Nephron progenitor cell (in vitro differentiated cells): Measurements from ENCODE around the gene NUP54.

Experiments
- DNase-seq: peaks from one replicate; pipeline ENCODE4 v3.0.0; 2021
- H3K27ac Mint-ChIP-seq: 2 replicates; pipeline ENCODE4 v1.8.0; 2021; ENCODE audit warnings: mild to moderate bottlenecking, moderate library complexity, mixed read lengths
- H3K27me3 Mint-ChIP-seq: 2 replicates; pipeline ENCODE4 v1.8.0; 2021; ENCODE audit warnings: mild to moderate bottlenecking, low read depth, mixed read lengths; ENCODE audit not compliant: poor library complexity
- H3K36me3 Mint-ChIP-seq: 2 replicates; pipeline ENCODE4 v1.8.0; 2021; ENCODE audit warnings: low read depth, mixed read lengths
- H3K4me1 Mint-ChIP-seq: 2 replicates; pipeline ENCODE4 v1.8.0; 2021; ENCODE audit warnings: mixed read lengths
- H3K4me3 Mint-ChIP-seq: 2 replicates; pipeline ENCODE4 v1.8.0; 2021; ENCODE audit warnings: mild to moderate bottlenecking, moderate library complexity, mixed read lengths
- H3K9me3 Mint-ChIP-seq: 2 replicates; pipeline ENCODE4 v1.8.0; 2021; ENCODE audit warnings: mild to moderate bottlenecking, moderate library complexity, mixed read lengths
- CTCF ChIP-seq: fragments of 200-600 bp; sonication (generic); IDR thresholded peaks from 2 replicates; pipeline ENCODE4 v1.5.0; 2021; ENCODE audit warnings: antibody characterized with exemption

NUP54 gene

GRCh38 chr4:76144546-76144945, 3.7 kb downstream of the NUP54 start:
- Mint-ChIP-seq H3K27me3 (no peaks in the 10 kb centered on the region), H3K4me1 (peaks cover 32% of the 10 kb centered on the region), H3K9me3 (no peaks in the 10 kb centered on the region), H3K27ac (no peak overlapping the region), H3K36me3 (peaks cover 48% of the 10 kb centered on the region), H3K4me3 (no peak overlapping the region)
- no peak for TF ChIP-seq CTCF
- DNase-seq = no peak

- Mint-ChIP-seq H3K4me3 (no peak overlapping the region), H3K36me3 (peaks cover 65% of the 10 kb centered on the region), H3K4me1 (peaks cover 6% of the 10 kb centered on the region), H3K27me3 (no peaks in the 10 kb centered on the region), H3K27ac (no peak overlapping the region), H3K9me3 (no peaks in the 10 kb centered on the region)
- no peak for TF ChIP-seq CTCF
- DNase-seq = no peak
Measured at GRCh38 chr4:76141241-76141640, 7.0 kb downstream of the NUP54 start.

DNA sequence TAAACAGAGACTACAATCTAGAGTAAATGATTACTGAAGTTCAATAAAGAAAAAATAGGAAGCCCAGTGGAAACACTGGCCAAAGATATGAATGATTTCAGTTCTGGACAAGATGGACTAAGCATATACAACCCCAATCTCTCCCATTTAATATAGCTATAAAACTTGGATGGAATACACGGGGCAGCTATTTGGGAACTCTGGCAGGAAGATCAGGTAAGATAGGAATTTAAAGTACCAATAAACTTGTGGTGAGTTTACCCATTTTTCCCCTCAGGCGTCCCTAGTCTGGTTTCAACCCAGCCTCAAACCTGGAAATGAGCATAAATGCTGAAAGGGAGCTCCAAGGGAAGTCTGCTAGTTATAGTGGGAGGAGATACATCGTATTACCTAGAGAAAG, 20.4 kb downstream of the NUP54 start:
- TF ChIP-seq CTCF = no peak
- H3K4me3 Mint-ChIP-seq = no peak overlapping the region
- no peak overlapping the region for H3K27ac Mint-ChIP-seq
- DNase-seq = no peak
- no peaks in the 10 kb centered on the region for H3K27me3 Mint-ChIP-seq
- no peaks in the 10 kb centered on the region for H3K9me3 Mint-ChIP-seq
- H3K4me1 Mint-ChIP-seq = no peaks in the 10 kb centered on the region
- peaks cover 82% of the 10 kb centered on the region for H3K36me3 Mint-ChIP-seq

- Mint-ChIP-seq H3K27ac (no peak overlapping the region), H3K4me3 (no peak overlapping the region), H3K4me1 (no peaks in the 10 kb centered on the region), H3K36me3 (peaks cover 84% of the 10 kb centered on the region), H3K27me3 (no peaks in the 10 kb centered on the region), H3K9me3 (no peaks in the 10 kb centered on the region)
- DNase-seq = no peak
- TF ChIP-seq CTCF = no peak
Measured at GRCh38 chr4:76125816-76126215, 22.4 kb downstream of the NUP54 start.

- no peak overlapping the region for H3K4me3 Mint-ChIP-seq
Measured at GRCh38 chr4:76120199-76120598, 28.0 kb downstream of the NUP54 start.

More at GRCh38 chr4:76120199-76120598, 28.0 kb downstream of the NUP54 start:
- Mint-ChIP-seq H3K9me3 (no peaks in the 10 kb centered on the region), H3K36me3 (peaks cover 86% of the 10 kb centered on the region), H3K4me1 (no peaks in the 10 kb centered on the region), H3K27ac (no peak overlapping the region), H3K27me3 (no peaks in the 10 kb centered on the region)
- TF ChIP-seq CTCF = no peak
- no peak for DNase-seq
